T-cell (primary cell): ENCODE results near the gene RET. TPM values are rescaled to one million over a fixed set of nuclear protein-coding genes. Genes with fewer than 3 reads are reported as not detected.

Source experiments
- ATAC-seq, 4 experiments: fragments of 200-7000 bp in 3 of 4; fragments of 150-1000 bp in 1 of 4; cut with Tn5 transposase; replicated peaks in 1 of 4; 1 replicate in 3 of 4; 2 replicates in 1 of 4; pipeline ENCODE4 v1.10.0; 2021; ENCODE audit warnings: moderate library complexity in 3 of 4, mild to moderate bottlenecking in 2 of 4, moderate number of reproducible peaks in 1 of 4
- CTCF ChIA-PET, 2 donors: fragments of 300-600 bp; sonication (Branson Sonifier 250); formaldehyde crosslinking; loops; one replicate each; lab custom pipeline; 2022; ENCODE audit warnings: antibody characterized with exemption in 2 of 2; lab: Charles Lee
- POLR2A ChIA-PET, 2 donors: fragments of 300-600 bp; sonication (Branson Sonifier 250); formaldehyde crosslinking; loops; one replicate each; lab custom pipeline; 2022; ENCODE audit warnings: antibody characterized with exemption in 2 of 2; lab: Charles Lee
- DNase-seq, 35 experiments: peaks; one replicate each; pipeline versions ENCODE4 v3.0.0 to v3.0.0-alpha.2; 2013 to 2023
- H3K27ac ChIP-seq: one replicate; pipeline ENCODE4 v1.5.1; 2013; ENCODE audit warnings: low read length
- H3K27me3 ChIP-seq, 2 experiments: replicated peaks in 1 of 2; 1 replicate in 1 of 2; 2 replicates in 1 of 2; pipeline versions ENCODE4 v1.6.1 to v1.7.0; 2013; ENCODE audit warnings: low read length in 1 of 2, mixed read lengths in 1 of 2; ENCODE audit not compliant: control insufficient read depth in 2 of 2, insufficient read depth in 2 of 2; ENCODE audit errors: extremely low read depth in 1 of 2
- H3K36me3 ChIP-seq, 2 donors: 1 replicate in 1 of 2; 2 replicates in 1 of 2; pipeline versions ENCODE4 v1.6.1 to v1.7.0; 2013; ENCODE audit warnings: low read length in 1 of 2; ENCODE audit not compliant: control insufficient read depth in 2 of 2, insufficient read depth in 1 of 2; ENCODE audit errors: extremely low read depth in 1 of 2
- H3K4me1 ChIP-seq, 2 experiments: 1 replicate in 1 of 2; 2 replicates in 1 of 2; pipeline versions ENCODE4 v1.6.1 to v1.7.0; 2013; ENCODE audit warnings: low read length in 2 of 2, mixed read lengths in 1 of 2; ENCODE audit not compliant: insufficient read depth in 2 of 2, control insufficient read depth in 1 of 2; ENCODE audit errors: extremely low read depth in 1 of 2
- H3K4me3 ChIP-seq, 2 donors: 1 replicate in 1 of 2; 2 replicates in 1 of 2; pipeline versions ENCODE4 v1.5.1 to v1.7.0; 2013; ENCODE audit warnings: mild to moderate bottlenecking in 2 of 2, low read length in 1 of 2, moderate library complexity in 1 of 2; ENCODE audit not compliant: control insufficient read depth in 1 of 2; ENCODE audit errors: extremely low read depth in 1 of 2
- H3K9me3 ChIP-seq: 2 replicates; pipeline ENCODE4 v1.7.0; 2013
- H3K27ac Mint-ChIP-seq, 2 donors: one replicate each; pipeline ENCODE4 v1.8.0; 2020 to 2021; ENCODE audit warnings: mild to moderate bottlenecking in 2 of 2, mixed read lengths in 2 of 2
- H3K27me3 Mint-ChIP-seq, 2 donors: one replicate each; pipeline ENCODE4 v1.8.0; 2021 to 2022; ENCODE audit warnings: mixed read lengths in 2 of 2
- H3K36me3 Mint-ChIP-seq: one replicate; pipeline ENCODE4 v1.8.0; 2021; ENCODE audit warnings: mixed read lengths
- H3K4me1 Mint-ChIP-seq, 3 donors: one replicate each; pipeline ENCODE4 v1.8.0; 2020 to 2022; ENCODE audit warnings: mixed read lengths in 3 of 3, mild to moderate bottlenecking in 1 of 3
- H3K4me3 Mint-ChIP-seq, 3 donors: one replicate each; pipeline ENCODE4 v1.8.0; 2020 to 2022; ENCODE audit warnings: mild to moderate bottlenecking in 3 of 3, mixed read lengths in 3 of 3, moderate library complexity in 3 of 3
- H3K9me3 Mint-ChIP-seq, 3 donors: one replicate each; pipeline ENCODE4 v1.8.0; 2020 to 2022; ENCODE audit warnings: mixed read lengths in 3 of 3
- WGBS: methylation state at CpG from one replicate; pipeline ENCODE4 v1.1.5; 2013; ENCODE audit warnings: missing lambda C conversion rate; ENCODE audit not compliant: insufficient coverage; 5-methylcytosine and 5-hydroxymethylcytosine counted together
- total RNA-seq, 35 experiments: library from RNA in 6 of 35; stranded (reverse) in 6 of 35; fragments of 120-200 nt in 1 of 35; gene quantifications; one replicate each; pipeline versions ENCODE4 v1.2.1 to v1.2.4 and lab custom pipeline; 2013 to 2026

RET gene
- total RNA-seq, 5 donors from 2014 or later (not counting 1 experiment from before 2014, with no cell fraction given), result 0.13 to 0.25 (median 0.15) TPM; not detected in 2

DNA sequence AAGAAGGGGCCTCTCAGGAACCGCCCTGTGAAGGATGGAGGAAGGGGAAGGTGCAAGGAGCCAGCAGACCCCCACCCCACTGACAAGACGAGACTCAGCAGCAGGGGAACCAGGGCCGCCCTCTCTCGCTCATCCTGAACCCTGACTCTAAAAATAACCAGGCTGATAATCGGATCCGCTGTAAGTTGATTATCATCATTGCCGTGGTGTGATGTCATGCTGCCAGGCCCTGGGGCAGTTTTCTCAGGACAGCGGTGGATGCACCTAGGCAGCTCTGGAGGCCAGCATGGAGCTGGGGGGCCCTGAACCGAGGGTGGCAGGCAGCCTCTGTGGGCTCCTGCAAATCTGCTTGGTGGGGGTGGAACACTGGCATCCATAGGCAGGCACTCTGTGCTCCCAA is 7.9 kb downstream of the RET start:
- DNase-seq (no peak), ATAC-seq (no peak)
- Mint-ChIP-seq H3K27me3 (peaks cover 1 to 20% of the 10 kb centered on the region in 2 donors), H3K27ac (no peak overlapping the region), H3K9me3 (no peaks in the 10 kb centered on the region), H3K36me3 (no peaks in the 10 kb centered on the region), H3K4me1 (no peaks in the 10 kb centered on the region), H3K4me3 (no peak overlapping the region)
- Histone ChIP-seq H3K9me3 (no peaks in the 10 kb centered on the region), H3K4me1 (no peaks in the 10 kb centered on the region), H3K27ac (no peak overlapping the region), H3K36me3 (no peaks in the 10 kb centered on the region), H3K27me3 (peaks cover 0 to 63% of the 10 kb centered on the region in 2 experiments), H3K4me3 (no peak overlapping the region)
- 93% methylated on average over 7 of the region's 9 CpGs for WGBS
- CTCF ChIA-PET, result no interaction called here
- POLR2A ChIA-PET, result no interaction called here

DNA sequence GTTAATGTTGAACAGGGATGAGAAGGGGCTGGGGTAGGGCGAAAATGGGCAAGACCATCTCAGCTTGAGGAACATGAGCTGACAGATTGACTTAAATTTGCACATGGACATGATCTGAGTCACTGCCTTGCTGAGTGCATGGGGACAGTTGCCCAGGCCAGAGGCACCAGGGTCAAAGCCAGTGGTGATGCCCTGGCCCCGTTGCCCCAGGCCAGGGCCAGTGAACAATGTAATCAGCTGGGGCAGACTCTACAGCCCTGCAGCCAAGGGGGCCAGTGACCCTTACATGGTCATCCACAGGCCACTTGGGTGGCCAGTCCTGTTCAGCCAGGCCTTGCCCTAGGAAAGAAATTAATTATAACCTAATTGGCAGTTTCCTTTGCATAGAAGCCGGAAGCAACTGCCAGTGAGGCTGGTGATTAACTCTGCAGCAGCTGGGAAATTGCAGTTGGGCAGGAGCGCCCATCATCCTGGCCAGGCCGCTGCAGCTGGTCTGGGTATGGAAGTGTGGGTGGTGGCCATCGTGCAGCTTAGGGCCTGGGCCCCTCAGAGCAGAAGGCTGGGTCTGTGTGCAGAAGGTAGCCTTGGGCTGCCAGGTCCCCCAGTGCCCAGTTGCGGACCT is 9.6 kb downstream of the RET start:
- Histone ChIP-seq H3K27ac (no peak overlapping the region), H3K27me3 (peaks cover 0 to 57% of the 10 kb centered on the region in 2 experiments), H3K4me3 (no peak overlapping the region), H3K4me1 (no peaks in the 10 kb centered on the region), H3K9me3 (no peaks in the 10 kb centered on the region), H3K36me3 (no peaks in the 10 kb centered on the region)
- POLR2A ChIA-PET, result no interaction called here
- DNase-seq (no peak), ATAC-seq (no peak)
- no peak overlapping the region for H3K4me3 Mint-ChIP-seq
- CTCF ChIA-PET, result no interaction called here
- peaks cover 0 to 17% of the 10 kb centered on the region in 2 donors for H3K27me3 Mint-ChIP-seq
- 71% methylated on average over 6 of the region's 7 CpGs for WGBS
- no peaks in the 10 kb centered on the region for H3K36me3 Mint-ChIP-seq
- no peaks in the 10 kb centered on the region for H3K4me1 Mint-ChIP-seq
- H3K27ac Mint-ChIP-seq, result no peak overlapping the region
- H3K9me3 Mint-ChIP-seq, result no peaks in the 10 kb centered on the region

DNA sequence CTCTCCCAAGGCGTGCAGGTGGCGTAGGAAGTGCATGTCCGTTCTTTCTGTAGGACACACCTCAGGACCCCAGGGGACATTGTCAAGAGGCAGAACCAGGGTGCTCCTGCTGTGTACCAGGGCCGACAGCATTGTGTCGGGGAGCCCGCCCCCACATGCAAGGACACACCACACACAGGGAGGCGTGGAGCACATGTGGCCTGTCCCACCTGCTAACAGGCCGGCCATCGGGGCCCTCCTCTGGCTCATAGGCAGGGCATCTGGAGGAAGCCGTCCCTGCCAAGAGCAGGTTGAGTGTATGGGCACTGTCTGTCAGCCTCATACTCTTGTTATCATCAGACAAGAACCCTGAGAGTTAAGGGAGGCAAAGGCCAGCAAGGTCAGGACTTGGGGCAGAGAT is 12.7 kb downstream of the RET start:
- POLR2A ChIA-PET, result no interaction called here
- WGBS, result 83% methylated on average over 8 of the region's 10 CpGs
- Histone ChIP-seq H3K27ac (no peak overlapping the region), H3K4me3 (no peak overlapping the region), H3K4me1 (no peaks in the 10 kb centered on the region), H3K9me3 (no peaks in the 10 kb centered on the region), H3K27me3 (peaks cover 0 to 39% of the 10 kb centered on the region in 2 experiments), H3K36me3 (no peaks in the 10 kb centered on the region)
- H3K4me1 Mint-ChIP-seq, result no peaks in the 10 kb centered on the region
- CTCF ChIA-PET, result interaction anchor here in 1 of 2 donors (0.5 kb wide), 1 partner anchor 289 kb away, joined by 4 read pairs; no protein-coding TSS in a partner anchor
- H3K9me3 Mint-ChIP-seq, result no peaks in the 10 kb centered on the region
- DNase-seq, result no peak
- no peak for ATAC-seq
- H3K27me3 Mint-ChIP-seq, result peaks cover 12 to 15% of the 10 kb centered on the region in 2 donors
- H3K4me3 Mint-ChIP-seq, result no peak overlapping the region
- no peak overlapping the region for H3K27ac Mint-ChIP-seq
- no peaks in the 10 kb centered on the region for H3K36me3 Mint-ChIP-seq

GRCh38 chr10:43090188-43090587 is 13.3 kb downstream of the RET start:
- H3K27me3 Mint-ChIP-seq, result peaks cover 10 to 15% of the 10 kb centered on the region in 2 donors
- Histone ChIP-seq H3K9me3 (no peaks in the 10 kb centered on the region), H3K27ac (no peak overlapping the region), H3K4me1 (no peaks in the 10 kb centered on the region), H3K27me3 (peaks cover 0 to 34% of the 10 kb centered on the region in 2 experiments), H3K4me3 (no peak overlapping the region), H3K36me3 (no peaks in the 10 kb centered on the region)
- H3K9me3 Mint-ChIP-seq, result no peaks in the 10 kb centered on the region
- no peak overlapping the region for H3K27ac Mint-ChIP-seq
- ChIA-PET POLR2A (no interaction called here), CTCF (interaction anchor here in 1 of 2 donors (0.5 kb wide), 1 partner anchor 290 kb away, joined by 4 read pairs; no protein-coding TSS in a partner anchor)
- ATAC-seq (no peak), DNase-seq (no peak)
- H3K4me3 Mint-ChIP-seq, result no peak overlapping the region
- 93% methylated on average over 4 of the region's 8 CpGs for WGBS
- H3K4me1 Mint-ChIP-seq, result no peaks in the 10 kb centered on the region
- no peaks in the 10 kb centered on the region for H3K36me3 Mint-ChIP-seq

- Mint-ChIP-seq H3K27ac (no peak overlapping the region), H3K4me1 (no peaks in the 10 kb centered on the region), H3K9me3 (no peaks in the 10 kb centered on the region), H3K36me3 (no peaks in the 10 kb centered on the region), H3K4me3 (no peak overlapping the region), H3K27me3 (peaks cover 10 to 15% of the 10 kb centered on the region in 2 donors)
- CTCF ChIA-PET, result no interaction called here
- no peak for ATAC-seq
- WGBS, result 90% methylated on average over 10 of the region's 10 CpGs
- POLR2A ChIA-PET, result no interaction called here
- no peak for DNase-seq
- Histone ChIP-seq H3K9me3 (no peaks in the 10 kb centered on the region), H3K27me3 (peaks cover 0 to 29% of the 10 kb centered on the region in 2 experiments), H3K4me1 (no peaks in the 10 kb centered on the region), H3K4me3 (no peak overlapping the region), H3K27ac (no peak overlapping the region), H3K36me3 (no peaks in the 10 kb centered on the region)
These were observed 13.8 kb downstream of the RET start for GRCh38 chr10:43090664-43091063.

- Mint-ChIP-seq H3K36me3 (no peaks in the 10 kb centered on the region), H3K4me3 (no peak overlapping the region), H3K27ac (no peak overlapping the region), H3K27me3 (peaks cover 10 to 15% of the 10 kb centered on the region in 2 donors), H3K4me1 (no peaks in the 10 kb centered on the region), H3K9me3 (no peaks in the 10 kb centered on the region)
- ChIA-PET CTCF (no interaction called here), POLR2A (no interaction called here)
- DNase-seq, result no peak
- WGBS, result 50% methylated on average over 1 of the region's 3 CpGs
- no peaks in the 10 kb centered on the region for H3K4me1 ChIP-seq
- H3K36me3 ChIP-seq, result no peaks in the 10 kb centered on the region
- no peak for ATAC-seq
- H3K9me3 ChIP-seq, result no peaks in the 10 kb centered on the region
- peaks cover 0 to 22% of the 10 kb centered on the region in 2 experiments for H3K27me3 ChIP-seq
- no peak overlapping the region for H3K4me3 ChIP-seq
- no peak overlapping the region for H3K27ac ChIP-seq
These were observed 15.0 kb downstream of the RET start for GRCh38 chr10:43091846-43092245.
